Thoracic aorta (tissue), 2 donors: ENCODE measurements around the gene RNF150. TPM values are rescaled to one million over a fixed set of nuclear protein-coding genes. Genes with fewer than 3 reads are reported as not detected.
A peak's percentile ranks its signal among the peaks of the same experiment; 100 is the strongest.

ENCODE experiments used
- ATAC-seq: fragments of 150-250 bp; one replicate; pipeline ENCODE4 v1.8.0; 2017; ENCODE audit warnings: low read depth; ENCODE audit not compliant: insufficient number of reproducible peaks, low FRiP score
- DNase-seq: peaks from one replicate; pipeline ENCODE4 v3.0.0-alpha.2; 2020; ENCODE audit warnings: low spot score
- H3K27ac ChIP-seq, 2 donors: fragments of 200-600 bp; sonication (generic); 1 replicate in 1 of 2; 2 replicates in 1 of 2; pipeline ENCODE4 v1.5.1; 2016; ENCODE audit warnings: mild to moderate bottlenecking in 2 of 2, moderate library complexity in 2 of 2
- H3K27me3 ChIP-seq: fragments of 200-600 bp; sonication (generic); replicated peaks from 2 replicates; pipeline ENCODE4 v1.6.0; 2016; ENCODE audit warnings: mild to moderate bottlenecking; ENCODE audit not compliant: insufficient read depth
- H3K36me3 ChIP-seq: fragments of 200-600 bp; sonication (generic); one replicate; pipeline ENCODE4 v1.5.1; 2016
- H3K4me1 ChIP-seq, 2 donors: fragments of 200-600 bp; sonication (generic); 1 replicate in 1 of 2; 2 replicates in 1 of 2; pipeline versions ENCODE4 v1.5.1 to v1.6.0; 2016; ENCODE audit warnings: low read depth in 2 of 2, mild to moderate bottlenecking in 1 of 2; ENCODE audit not compliant: control insufficient read depth in 1 of 2
- H3K4me3 ChIP-seq: fragments of 200-600 bp; sonication (generic); 2 replicates; pipeline ENCODE4 v1.5.1; 2016; ENCODE audit warnings: mild to moderate bottlenecking
- H3K9me3 ChIP-seq: fragments of 200-600 bp; sonication (generic); 2 replicates; pipeline ENCODE4 v1.5.1; 2016
- CTCF ChIP-seq: fragments of 200-600 bp; sonication (generic); IDR thresholded peaks from one replicate; pipeline ENCODE4 v1.5.1; 2019; ENCODE audit warnings: antibody characterized with exemption
- total RNA-seq, 2 donors: library from RNA; depleted of rRNA; stranded (reverse); fragments of >200 nt; gene quantifications; one replicate each; pipeline versions ENCODE4 v1.1.0 to v1.2.3, GENCODE V29; 2016

Gene RNF150
- total RNA-seq, 2 donors from 2014 or later, result 9.7 to 11.6 TPM

- ATAC-seq, result no peak
- Histone ChIP-seq H3K27ac (no peak overlapping the region), H3K27me3 (no peaks in the 10 kb centered on the region), H3K4me3 (no peak overlapping the region), H3K36me3 (no peaks in the 10 kb centered on the region), H3K9me3 (no peaks in the 10 kb centered on the region), H3K4me1 (no peaks in the 10 kb centered on the region)
- TF ChIP-seq CTCF, result peak; percentile 76
- DNase-seq, result no peak
Observed at GRCh38 chr4:140851032-140851636, 282.1 kb downstream of the RNF150 start.

GRCh38 chr4:140849526-140849925 lies 283.7 kb downstream of the RNF150 start:
- TF ChIP-seq CTCF, result no peak

GRCh38 chr4:140846736-140847135 lies 286.5 kb downstream of the RNF150 start:
- H3K4me1 ChIP-seq, result no peaks in the 10 kb centered on the region
- H3K4me3 ChIP-seq, result no peak overlapping the region
- H3K9me3 ChIP-seq, result no peaks in the 10 kb centered on the region
- no peaks in the 10 kb centered on the region for H3K27me3 ChIP-seq
- no peak for DNase-seq
- ATAC-seq, result no peak
- no peak overlapping the region for H3K27ac ChIP-seq
- no peak for TF ChIP-seq CTCF
- no peaks in the 10 kb centered on the region for H3K36me3 ChIP-seq

More at GRCh38 chr4:140849526-140849925, 283.7 kb downstream of the RNF150 start:
- ATAC-seq (no peak), DNase-seq (no peak)
- Histone ChIP-seq H3K9me3 (no peaks in the 10 kb centered on the region), H3K4me3 (no peak overlapping the region), H3K27ac (no peak overlapping the region), H3K4me1 (no peaks in the 10 kb centered on the region), H3K36me3 (no peaks in the 10 kb centered on the region), H3K27me3 (no peaks in the 10 kb centered on the region)

- DNase-seq, result no peak
- Histone ChIP-seq H3K27me3 (no peaks in the 10 kb centered on the region), H3K27ac (no peak overlapping the region), H3K4me1 (no peaks in the 10 kb centered on the region), H3K36me3 (no peaks in the 10 kb centered on the region), H3K9me3 (no peaks in the 10 kb centered on the region), H3K4me3 (no peak overlapping the region)
- TF ChIP-seq CTCF, result no peak
- no peak for ATAC-seq
Observed at GRCh38 chr4:140844061-140844460, 289.2 kb downstream of the RNF150 start.

GRCh38 chr4:140841186-140841585 lies 292.1 kb downstream of the RNF150 start:
- Histone ChIP-seq H3K4me3 (no peak overlapping the region), H3K36me3 (no peaks in the 10 kb centered on the region), H3K4me1 (no peaks in the 10 kb centered on the region), H3K27me3 (no peaks in the 10 kb centered on the region), H3K9me3 (no peaks in the 10 kb centered on the region), H3K27ac (no peak overlapping the region)
- no peak for DNase-seq
- no peak for TF ChIP-seq CTCF
- no peak for ATAC-seq
